Liver (tissue), 9 donors: ENCODE data around the gene FLNC. TPM values are rescaled to one million over a fixed set of nuclear protein-coding genes. Genes with fewer than 3 reads are reported as not detected.

Source experiments
- DNase-seq: peaks from one replicate; pipeline ENCODE4 v3.0.0-alpha.2; 2017; ENCODE audit warnings: low spot score
- H3K27ac ChIP-seq, 2 donors: one replicate each; pipeline ENCODE4 v1.7.0; 2013; ENCODE audit warnings: inconsistent platforms in 2 of 2, low read length in 2 of 2, control low read depth in 1 of 2, low read depth in 1 of 2, mild to moderate bottlenecking in 1 of 2
- H3K27me3 ChIP-seq, 4 donors: one replicate each; pipeline versions ENCODE4 v1.6.1 to v1.7.0; 2013; ENCODE audit warnings: low read length in 3 of 4, inconsistent platforms in 1 of 4, mild to moderate bottlenecking in 1 of 4, moderate library complexity in 1 of 4; ENCODE audit not compliant: control insufficient read depth in 4 of 4, insufficient read depth in 4 of 4
- H3K36me3 ChIP-seq, 4 donors: one replicate each; pipeline versions ENCODE4 v1.6.1 to v1.7.0; 2013; ENCODE audit warnings: low read length in 3 of 4, mild to moderate bottlenecking in 3 of 4, low read depth in 1 of 4, moderate library complexity in 1 of 4; ENCODE audit not compliant: control insufficient read depth in 4 of 4, insufficient read depth in 3 of 4
- H3K4me1 ChIP-seq, 4 donors: one replicate each; pipeline versions ENCODE4 v1.6.1 to v1.7.0; 2013; ENCODE audit warnings: low read length in 3 of 4, mild to moderate bottlenecking in 3 of 4, moderate library complexity in 1 of 4; ENCODE audit not compliant: control insufficient read depth in 4 of 4, insufficient read depth in 4 of 4
- H3K4me3 ChIP-seq, 3 donors: one replicate each; pipeline versions ENCODE4 v1.6.1 to v1.7.0; 2013; ENCODE audit warnings: low read length in 3 of 3, control low read depth in 1 of 3, low read depth in 1 of 3, mild to moderate bottlenecking in 1 of 3
- H3K9ac ChIP-seq, 2 donors: one replicate each; pipeline ENCODE4 v1.7.0; 2013; ENCODE audit warnings: low read length in 2 of 2, mild to moderate bottlenecking in 2 of 2, moderate library complexity in 2 of 2, control low read depth in 1 of 2, low read depth in 1 of 2
- H3K9me3 ChIP-seq, 4 donors: one replicate each; pipeline versions ENCODE4 v1.6.1 to v1.7.0; 2013; ENCODE audit warnings: low read length in 3 of 4; ENCODE audit not compliant: control insufficient read depth in 4 of 4
- CTCF ChIP-seq: fragments of 150-350 bp; IDR thresholded peaks from 2 replicates; pipeline ENCODE4 v1.5.1; 2017; ENCODE audit warnings: improper control_type of control experiment, low read depth, low read length; ENCODE audit not compliant: missing input control
- FOXA1 ChIP-seq: IDR thresholded peaks from 2 replicates; pipeline ENCODE4 v1.6.1; 2016; ENCODE audit warnings: antibody characterized with exemption
- GABPA ChIP-seq, 2 donors: IDR thresholded peaks in 1 of 2; conservative IDR thresholded peaks in 1 of 2; 2 replicates each; pipeline ENCODE4 v1.6.1; 2016; ENCODE audit warnings: antibody characterized with exemption in 2 of 2, mild to moderate bottlenecking in 1 of 2, moderate library complexity in 1 of 2
- JUND ChIP-seq, 2 donors: IDR thresholded peaks; 2 replicates each; pipeline ENCODE4 v1.6.1; 2016; ENCODE audit warnings: antibody characterized with exemption in 2 of 2
- MAX ChIP-seq: IDR thresholded peaks from 2 replicates; pipeline ENCODE4 v1.6.1; 2016; ENCODE audit warnings: antibody characterized with exemption
- NR2F2 ChIP-seq: IDR thresholded peaks from 2 replicates; pipeline ENCODE4 v1.6.1; 2016; ENCODE audit warnings: antibody characterized with exemption
- RAD21 ChIP-seq, 2 donors: IDR thresholded peaks; 2 replicates each; pipeline ENCODE4 v1.6.1; 2016; ENCODE audit warnings: antibody characterized with exemption in 2 of 2, mild to moderate bottlenecking in 2 of 2
- RXRA ChIP-seq, 2 donors: IDR thresholded peaks; 2 replicates each; pipeline ENCODE4 v1.6.1; 2017 to 2018; ENCODE audit warnings: antibody characterized with exemption in 2 of 2, mild to moderate bottlenecking in 1 of 2
- SP1 ChIP-seq: IDR thresholded peaks from 2 replicates; pipeline ENCODE4 v1.6.1; 2018; ENCODE audit warnings: antibody characterized with exemption, mild to moderate bottlenecking
- TAF1 ChIP-seq: conservative IDR thresholded peaks from 2 replicates; pipeline ENCODE4 v1.6.1; 2016; ENCODE audit warnings: antibody characterized with exemption, mild to moderate bottlenecking
- YY1 ChIP-seq: IDR thresholded peaks from 2 replicates; pipeline ENCODE4 v1.6.1; 2016; ENCODE audit warnings: antibody characterized with exemption, mild to moderate bottlenecking
- ZBTB33 ChIP-seq: IDR thresholded peaks from 2 replicates; pipeline ENCODE4 v1.6.1; 2016; ENCODE audit warnings: antibody characterized with exemption
- WGBS: extraction: QIAGEN DNeasy Blood & Tissue Kit; methylation state at CpG from one replicate; pipeline ENCODE4 v1.1.7; 2013; 5-methylcytosine and 5-hydroxymethylcytosine counted together
- polyA plus RNA-seq, 2 donors: library from polyadenylated mRNA; stranded (reverse) in 1 of 2; unstranded in 1 of 2; fragments of 200-250 nt in 1 of 2; fragments of >200 nt in 1 of 2; fragmentation: Nextera tagmentation in 1 of 2; extraction: Ambion mirVana in 1 of 2; gene quantifications; one replicate each; pipeline versions ENCODE4 v1.2.1 to v1.2.3, GENCODE V29; 2013 to 2015
- total RNA-seq, 2 donors: library from RNA; depleted of rRNA; stranded (reverse); fragments of >200 nt; gene quantifications; one replicate each; pipeline ENCODE4 v1.2.3, GENCODE V29; 2014
- TF ChIP-seq, protein P1 (sequence below): IDR thresholded peaks from 2 replicates; pipeline ENCODE4 v1.6.1; 2016; ENCODE audit warnings: antibody characterized with exemption, mild to moderate bottlenecking
- donor health status: healthy.
- donor health status: healthy.
- donor health status: healthy.
- donor health status: healthy.
- donor health status: healthy.

Gene FLNC
- total and polyA plus RNA-seq, 4 donors = 0.03 to 2.3 (median 0.53) TPM

GRCh38 chr7:128876978-128877755 is 47.0 kb downstream of the FLNC start:
- TF ChIP-seq FOXA1 (no peak), JUND (IDR thresholded peaks at IDR 0.05) (no peak), ZBTB33 (no peak), MAX (no peak), YY1 (no peak), RXRA (IDR thresholded peaks at IDR 0.05) (no peak), TAF1 (no peak), RAD21 (IDR thresholded peaks at IDR 0.05) (no peak), CTCF (no peak)
- TF ChIP-seq, protein P1, sequence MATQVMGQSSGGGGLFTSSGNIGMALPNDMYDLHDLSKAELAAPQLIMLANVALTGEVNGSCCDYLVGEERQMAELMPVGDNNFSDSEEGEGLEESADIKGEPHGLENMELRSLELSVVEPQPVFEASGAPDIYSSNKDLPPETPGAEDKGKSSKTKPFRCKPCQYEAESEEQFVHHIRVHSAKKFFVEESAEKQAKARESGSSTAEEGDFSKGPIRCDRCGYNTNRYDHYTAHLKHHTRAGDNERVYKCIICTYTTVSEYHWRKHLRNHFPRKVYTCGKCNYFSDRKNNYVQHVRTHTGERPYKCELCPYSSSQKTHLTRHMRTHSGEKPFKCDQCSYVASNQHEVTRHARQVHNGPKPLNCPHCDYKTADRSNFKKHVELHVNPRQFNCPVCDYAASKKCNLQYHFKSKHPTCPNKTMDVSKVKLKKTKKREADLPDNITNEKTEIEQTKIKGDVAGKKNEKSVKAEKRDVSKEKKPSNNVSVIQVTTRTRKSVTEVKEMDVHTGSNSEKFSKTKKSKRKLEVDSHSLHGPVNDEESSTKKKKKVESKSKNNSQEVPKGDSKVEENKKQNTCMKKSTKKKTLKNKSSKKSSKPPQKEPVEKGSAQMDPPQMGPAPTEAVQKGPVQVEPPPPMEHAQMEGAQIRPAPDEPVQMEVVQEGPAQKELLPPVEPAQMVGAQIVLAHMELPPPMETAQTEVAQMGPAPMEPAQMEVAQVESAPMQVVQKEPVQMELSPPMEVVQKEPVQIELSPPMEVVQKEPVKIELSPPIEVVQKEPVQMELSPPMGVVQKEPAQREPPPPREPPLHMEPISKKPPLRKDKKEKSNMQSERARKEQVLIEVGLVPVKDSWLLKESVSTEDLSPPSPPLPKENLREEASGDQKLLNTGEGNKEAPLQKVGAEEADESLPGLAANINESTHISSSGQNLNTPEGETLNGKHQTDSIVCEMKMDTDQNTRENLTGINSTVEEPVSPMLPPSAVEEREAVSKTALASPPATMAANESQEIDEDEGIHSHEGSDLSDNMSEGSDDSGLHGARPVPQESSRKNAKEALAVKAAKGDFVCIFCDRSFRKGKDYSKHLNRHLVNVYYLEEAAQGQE = no peak
- Histone ChIP-seq H3K36me3 (no peaks in the 10 kb centered on the region), H3K4me3 (no peak overlapping the region), H3K9me3 (no peaks in the 10 kb centered on the region), H3K27me3 (no peaks in the 10 kb centered on the region), H3K27ac (no peak overlapping the region), H3K9ac (no peak overlapping the region), H3K4me1 (peaks cover 0 to 7% (median 0%) of the 10 kb centered on the region in 4 donors)
- no peak for DNase-seq
- WGBS = 95% methylated on average over 32 of the region's 32 CpGs

GRCh38 chr7:128877756-128878120 is 47.5 kb downstream of the FLNC start:
- no peak for TF ChIP-seq NR2F2
- TF ChIP-seq FOXA1 = no peak
- no peak for TF ChIP-seq YY1
- TF ChIP-seq, protein P1 = no peak
- no peak for TF ChIP-seq ZBTB33
- no peak for TF ChIP-seq CTCF
- no peak for TF ChIP-seq MAX
- TF ChIP-seq SP1 = no peak
- TF ChIP-seq TAF1 = no peak
- TF ChIP-seq GABPA (IDR thresholded peaks at IDR 0.05 in 1 of 2, conservative IDR thresholded peaks at IDR 0.05 in 1 of 2) = no peak
- H3K4me3 ChIP-seq = no peak overlapping the region
- 91% methylated on average over 4 of the region's 4 CpGs for WGBS
- no peak overlapping the region for H3K27ac ChIP-seq
- peaks cover 0 to 7% (median 0%) of the 10 kb centered on the region in 4 donors for H3K4me1 ChIP-seq
- H3K27me3 ChIP-seq = no peaks in the 10 kb centered on the region
- H3K9me3 ChIP-seq = no peaks in the 10 kb centered on the region
- no peaks in the 10 kb centered on the region for H3K36me3 ChIP-seq
- H3K9ac ChIP-seq = no peak overlapping the region
- DNase-seq = no peak
